ENCODE measurements around the gene EPC1. TPM values are rescaled to one million over a fixed set of nuclear protein-coding genes. Genes with fewer than 3 reads are reported as not detected.
A peak's percentile ranks its signal among the peaks of the same experiment; 100 is the strongest.

Gene EPC1
- total and polyA plus RNA-seq, 5 experiments from 2014 or later: 36.9 to 131 (median 48.5) TPM

DNA sequence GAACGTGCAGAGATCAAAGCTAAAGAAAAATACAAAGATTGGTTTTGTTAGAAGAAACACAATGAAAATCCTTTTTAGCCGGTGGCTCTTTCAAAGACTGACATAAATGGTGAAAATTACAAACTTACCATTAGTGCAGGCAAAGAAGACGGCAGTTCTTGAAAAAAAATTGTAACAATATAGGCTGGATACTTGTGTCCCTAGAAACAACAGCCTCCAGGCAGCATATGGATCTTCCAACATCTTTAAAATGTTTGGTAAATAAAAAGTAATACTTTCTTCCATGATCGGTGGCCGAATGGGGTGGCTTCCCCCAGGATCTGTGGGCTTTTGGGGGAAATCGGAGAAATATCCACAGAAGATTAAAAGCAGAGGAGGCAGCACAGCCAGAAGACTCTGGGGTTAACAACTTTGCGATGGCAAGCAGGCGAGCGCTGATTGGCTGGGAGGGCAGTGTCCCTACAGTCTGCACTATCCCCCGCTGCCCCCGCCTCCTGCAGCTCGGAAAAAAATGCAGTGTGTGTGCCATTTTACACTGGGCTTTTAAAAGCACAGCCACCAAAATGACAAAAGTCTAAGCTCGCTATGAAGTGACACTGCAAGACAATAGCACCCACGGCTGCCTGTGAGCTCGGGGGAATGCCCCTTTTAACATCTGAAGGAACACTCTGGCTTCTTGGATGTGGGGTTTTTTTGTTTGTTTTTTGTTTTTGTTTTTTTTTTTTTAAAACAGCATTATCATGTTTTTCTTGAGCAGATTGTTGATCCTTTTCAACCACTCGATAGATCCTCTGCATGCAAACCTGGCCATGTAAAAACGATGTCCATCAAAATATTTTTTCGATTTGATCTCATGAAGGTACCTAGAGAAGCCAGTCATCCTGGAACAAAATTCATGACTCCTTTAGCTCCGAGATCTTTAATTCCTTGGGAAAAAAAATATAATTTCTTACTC lies 31.7 kb upstream of the EPC1 start:
- H3K27me3 Mint-ChIP-seq: no peaks in the 10 kb centered on the region
- H3K4me1 Mint-ChIP-seq: peaks cover 6 to 27% (median 18%) of the 10 kb centered on the region in 4 donors

DNA sequence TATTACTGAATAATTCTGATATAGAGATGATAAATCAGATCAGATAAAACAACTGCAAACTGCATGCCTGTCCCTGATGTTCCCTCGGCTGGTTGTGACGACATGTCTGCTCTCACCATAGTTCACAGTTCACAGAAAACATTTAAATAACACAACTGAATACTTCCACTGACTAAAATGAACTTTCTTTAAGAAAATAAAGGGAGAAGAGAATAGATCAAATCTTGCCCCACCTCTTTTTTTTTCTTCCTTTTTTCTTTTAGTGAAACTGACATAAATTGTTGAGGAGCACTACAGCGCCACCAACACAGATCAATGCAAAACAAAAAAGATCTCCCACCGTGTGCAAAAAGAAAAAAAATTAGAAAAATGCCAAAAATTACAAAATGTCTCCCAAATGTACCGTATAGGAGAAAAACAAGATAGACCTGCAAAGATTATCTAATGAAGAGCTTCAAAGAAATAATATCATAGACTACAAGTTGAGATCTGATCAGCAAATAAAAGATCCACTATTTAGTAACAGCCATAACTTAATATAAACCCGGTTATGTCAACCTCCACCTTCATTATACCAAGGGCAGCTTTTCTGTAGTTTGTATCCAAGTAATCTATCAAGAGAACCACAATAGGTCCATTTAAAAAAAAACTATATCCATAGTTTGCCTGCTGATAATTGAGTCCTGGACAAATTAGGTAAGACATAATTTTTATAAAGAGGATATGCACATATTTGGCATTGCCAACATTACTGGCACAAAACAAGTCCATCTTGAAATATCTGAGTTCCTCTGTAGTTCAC lies 30.7 kb upstream of the EPC1 start:
- Mint-ChIP-seq H3K4me1 (peaks cover 6 to 35% (median 25%) of the 10 kb centered on the region in 4 donors), H3K9me3 (peaks cover 0 to 3% (median 0%) of the 10 kb centered on the region in 9 donors), H3K36me3 (peaks cover 0 to 4% (median under 1%) of the 10 kb centered on the region in 3 donors), H3K27me3 (no peaks in the 10 kb centered on the region), H3K27ac (no peak overlapping the region), H3K4me3 (no peak overlapping the region)
- peak; percentile 27 to 33 for ATAC-seq
- peak in 9 of 10 donors; percentile 10 to 77 (median 39) for DNase-seq
- POLR2A ChIA-PET: interaction anchor here (0.6 to 4.0 kb wide), 17 partner anchors 9 to 761 kb away, joined by 3 to 64 read pairs (median 5); partner anchors contain the start of genes CCDC7 and EPC1

More for the DNA sequence above, 31.7 kb upstream of the EPC1 start:
- Mint-ChIP-seq H3K27ac (no peak overlapping the region), H3K36me3 (peaks cover 0 to 2% (median 0%) of the 10 kb centered on the region in 3 donors), H3K9me3 (peaks cover 0 to 3% (median 0%) of the 10 kb centered on the region in 9 donors), H3K4me3 (no peak overlapping the region)
- DNase-seq (peak; percentile 80 to 96 (median 91)), ATAC-seq (peak; percentile 90 to 91)
- POLR2A ChIA-PET: interaction anchor here (0.7 to 4.0 kb wide), 23 partner anchors 9 to 1347 kb away, joined by 3 to 64 read pairs (median 4); partner anchors contain the start of genes CCDC7, EPC1 and ZNF438

DNA sequence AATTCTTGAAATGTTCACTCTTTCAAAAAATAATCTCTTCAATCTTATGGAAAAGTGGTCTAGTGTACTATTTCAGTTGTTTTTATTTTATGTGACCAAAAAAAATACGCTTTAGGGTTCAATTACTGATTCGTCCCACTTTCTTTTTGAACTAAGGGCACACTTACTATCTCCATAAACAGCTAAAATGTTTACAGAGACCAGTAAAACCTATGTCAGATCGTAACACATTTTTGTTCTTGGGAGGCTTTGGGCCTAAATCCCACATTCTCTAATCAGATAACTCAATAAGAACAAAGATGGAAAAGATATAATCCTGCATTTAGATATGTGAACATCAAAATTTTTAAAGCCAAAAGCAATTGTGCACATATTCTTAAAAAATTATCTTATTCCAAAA lies 29.8 kb upstream of the EPC1 start:
- H3K36me3 Mint-ChIP-seq: peaks cover 0 to 9% (median 7%) of the 10 kb centered on the region in 3 donors
- H3K27ac Mint-ChIP-seq: peak overlapping the region in 9 of 10 donors; percentile 49 to 90 (median 85)
- POLR2A ChIA-PET: interaction anchor here (0.6 to 4.0 kb wide), 2 partner anchors 68 to 118 kb away, joined by 3 to 64 read pairs; partner anchors contain the start of gene CCDC7
- H3K9me3 Mint-ChIP-seq: peaks cover 0 to 3% (median 0%) of the 10 kb centered on the region in 9 donors
- ATAC-seq (no peak), DNase-seq (no peak)
- peaks cover 8 to 43% (median 33%) of the 10 kb centered on the region in 4 donors for H3K4me1 Mint-ChIP-seq
- no peaks in the 10 kb centered on the region for H3K27me3 Mint-ChIP-seq
- H3K4me3 Mint-ChIP-seq: peak overlapping the region in 3 of 10 donors; percentile 85 to 91 (median 91)

DNA sequence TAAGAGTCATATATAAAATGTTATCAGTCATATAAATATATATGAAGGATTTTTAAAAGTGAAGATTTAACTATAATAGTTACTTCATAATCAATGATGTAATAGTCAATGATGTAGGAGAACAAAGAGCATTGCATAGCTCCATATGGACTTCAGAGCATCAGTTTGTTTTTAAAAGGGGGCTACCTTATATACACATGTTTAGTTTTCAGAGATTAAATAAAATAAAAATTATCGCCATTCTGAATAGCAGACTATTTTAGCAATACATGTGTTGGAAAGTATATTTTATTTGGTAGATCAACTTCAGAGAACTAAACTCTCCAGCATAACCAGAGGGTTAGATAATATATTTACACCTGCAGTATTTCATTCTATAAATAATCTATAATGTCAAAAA lies 29.1 kb upstream of the EPC1 start:
- ATAC-seq (no peak), DNase-seq (no peak)
- H3K36me3 Mint-ChIP-seq: peaks cover 0 to 14% (median 7%) of the 10 kb centered on the region in 3 donors
- no peaks in the 10 kb centered on the region for H3K27me3 Mint-ChIP-seq
- peak overlapping the region in 7 of 10 donors; percentile 74 to 88 (median 85) for H3K27ac Mint-ChIP-seq
- POLR2A ChIA-PET: interaction anchor here (0.8 to 1.7 kb wide), 2 partner anchors 29 to 69 kb away, joined by 3 to 4 read pairs; partner anchors contain the start of gene EPC1
- H3K9me3 Mint-ChIP-seq: peaks cover 0 to 3% (median 0%) of the 10 kb centered on the region in 9 donors
- peak overlapping the region in 3 of 10 donors; percentile 85 to 91 (median 91) for H3K4me3 Mint-ChIP-seq
- peaks cover 10 to 50% (median 36%) of the 10 kb centered on the region in 4 donors for H3K4me1 Mint-ChIP-seq

DNA sequence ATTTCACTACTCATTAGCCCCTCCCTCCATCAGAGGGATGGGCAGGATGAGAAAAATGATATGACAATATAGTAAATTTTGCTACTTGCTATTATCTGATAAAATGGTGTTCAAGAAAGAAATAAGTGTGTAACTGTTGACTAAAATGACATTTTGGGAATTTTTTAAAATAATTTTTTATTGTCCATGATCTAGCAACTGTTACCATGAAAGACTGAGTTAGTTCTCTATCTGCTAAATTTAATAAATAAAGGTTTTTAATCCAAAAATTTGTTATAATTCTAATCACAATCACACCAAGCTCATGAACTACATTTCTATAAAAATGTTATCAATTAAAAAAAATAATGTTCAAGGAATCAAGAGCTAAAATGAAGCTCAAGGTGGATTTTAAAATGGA lies 28.7 kb upstream of the EPC1 start:
- ATAC-seq: no peak
- peaks cover 11 to 55% (median 37%) of the 10 kb centered on the region in 4 donors for H3K4me1 Mint-ChIP-seq
- POLR2A ChIA-PET: interaction anchor here (0.8 to 1.7 kb wide), 2 partner anchors 29 to 70 kb away, joined by 3 to 4 read pairs; partner anchors contain the start of gene EPC1
- peaks cover 0 to 17% (median 7%) of the 10 kb centered on the region in 3 donors for H3K36me3 Mint-ChIP-seq
- H3K27me3 Mint-ChIP-seq: no peaks in the 10 kb centered on the region
- peak overlapping the region in 8 of 10 donors; percentile 42 to 85 (median 60) for H3K4me3 Mint-ChIP-seq
- H3K27ac Mint-ChIP-seq: peak overlapping the region in 3 of 10 donors; percentile 17 to 67 (median 64)
- peaks cover 0 to 3% (median 0%) of the 10 kb centered on the region in 9 donors for H3K9me3 Mint-ChIP-seq
- DNase-seq: no peak

DNA sequence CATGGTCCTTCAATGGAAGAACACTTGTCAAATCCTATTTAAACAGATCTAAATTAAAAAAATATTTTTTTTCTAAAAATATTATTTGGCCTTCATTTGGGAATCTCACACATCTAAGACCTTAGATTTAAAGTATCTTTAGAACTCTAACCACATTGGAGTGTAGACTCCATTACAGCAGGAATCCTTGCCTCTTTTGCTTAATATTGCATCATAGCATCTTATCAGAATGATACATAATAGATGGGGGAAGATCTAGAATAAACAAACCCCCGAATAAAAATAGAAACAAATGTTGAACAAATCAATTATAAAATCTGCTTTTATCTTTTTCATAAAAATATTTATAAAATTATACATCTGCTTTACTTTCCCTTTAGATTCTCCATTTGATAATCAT lies 27.6 kb upstream of the EPC1 start:
- Mint-ChIP-seq H3K4me3 (peak overlapping the region in 8 of 10 donors; percentile 43 to 75 (median 62)), H3K4me1 (peaks cover 11 to 61% (median 44%) of the 10 kb centered on the region in 4 donors), H3K36me3 (peaks cover 0 to 22% (median 7%) of the 10 kb centered on the region in 3 donors), H3K9me3 (peaks cover 0 to 3% (median 0%) of the 10 kb centered on the region in 9 donors), H3K27ac (peak overlapping the region in 5 of 10 donors; percentile 18 to 82 (median 57)), H3K27me3 (no peaks in the 10 kb centered on the region)
- POLR2A ChIA-PET: interaction anchor here (1.7 kb wide), 1 partner anchor 27 kb away, joined by 3 read pairs; the partner anchor contains the start of gene EPC1
- DNase-seq: no peak
- ATAC-seq: no peak

DNA sequence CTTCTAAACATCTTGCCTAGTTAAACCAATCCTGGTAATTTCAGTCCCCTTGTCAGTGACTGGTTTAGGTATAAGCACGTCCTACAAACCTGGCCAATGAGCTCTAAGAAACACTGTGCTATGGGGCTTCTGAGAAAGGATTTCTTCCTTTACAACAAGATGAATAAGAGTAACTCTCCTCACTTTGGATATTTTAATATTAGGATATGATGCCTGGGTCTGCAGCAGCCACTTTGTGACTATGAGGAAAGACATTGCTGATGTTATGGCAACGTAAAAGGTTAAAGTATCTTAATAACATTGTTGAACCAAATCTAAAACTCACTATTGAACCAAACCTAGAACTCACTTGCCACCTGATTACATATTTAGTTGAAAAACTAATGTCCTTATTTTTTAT lies 26.5 kb upstream of the EPC1 start:
- Mint-ChIP-seq H3K27ac (peak overlapping the region in 5 of 10 donors; percentile 37 to 82 (median 52)), H3K9me3 (peaks cover 0 to 3% (median 0%) of the 10 kb centered on the region in 9 donors), H3K4me1 (peaks cover 14 to 65% (median 49%) of the 10 kb centered on the region in 4 donors), H3K36me3 (peaks cover 0 to 25% (median 7%) of the 10 kb centered on the region in 3 donors), H3K27me3 (no peaks in the 10 kb centered on the region), H3K4me3 (peak overlapping the region in 6 of 10 donors; percentile 3 to 50 (median 28))
- no peak for DNase-seq
- no peak for ATAC-seq
- POLR2A ChIA-PET: interaction anchor here (1.0 kb wide), 1 partner anchor 13 kb away, joined by 3 read pairs; no protein-coding TSS in a partner anchor

DNA sequence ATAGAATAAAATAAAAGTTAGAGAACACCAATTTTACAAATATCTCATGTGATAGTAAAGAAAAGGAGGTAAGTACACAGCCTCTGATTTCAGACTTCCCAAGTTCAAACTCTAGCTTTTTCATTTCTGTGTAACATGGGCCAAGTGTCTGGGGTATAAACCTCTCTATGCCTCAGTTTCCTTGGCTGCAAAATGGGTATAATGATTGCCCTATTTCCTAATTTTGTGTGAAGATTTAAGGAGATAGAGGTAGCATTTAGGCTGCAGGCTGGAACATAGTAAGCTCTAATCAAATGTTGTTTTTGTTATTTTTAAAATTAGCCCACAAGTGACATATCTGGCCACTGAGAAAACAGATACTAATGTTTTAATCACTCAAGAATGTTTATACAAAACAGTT lies 26.1 kb upstream of the EPC1 start:
- Mint-ChIP-seq H3K4me1 (peaks cover 17 to 70% (median 53%) of the 10 kb centered on the region in 4 donors), H3K27me3 (no peaks in the 10 kb centered on the region), H3K36me3 (peaks cover 0 to 25% (median 7%) of the 10 kb centered on the region in 3 donors), H3K27ac (peak overlapping the region in 5 of 10 donors; percentile 17 to 82 (median 39)), H3K4me3 (no peak overlapping the region), H3K9me3 (peaks cover 0 to 3% (median 0%) of the 10 kb centered on the region in 9 donors)
- POLR2A ChIA-PET: interaction anchor here (1.0 kb wide), 1 partner anchor 12 kb away, joined by 3 read pairs; no protein-coding TSS in a partner anchor
- ATAC-seq: no peak
- DNase-seq: no peak

DNA sequence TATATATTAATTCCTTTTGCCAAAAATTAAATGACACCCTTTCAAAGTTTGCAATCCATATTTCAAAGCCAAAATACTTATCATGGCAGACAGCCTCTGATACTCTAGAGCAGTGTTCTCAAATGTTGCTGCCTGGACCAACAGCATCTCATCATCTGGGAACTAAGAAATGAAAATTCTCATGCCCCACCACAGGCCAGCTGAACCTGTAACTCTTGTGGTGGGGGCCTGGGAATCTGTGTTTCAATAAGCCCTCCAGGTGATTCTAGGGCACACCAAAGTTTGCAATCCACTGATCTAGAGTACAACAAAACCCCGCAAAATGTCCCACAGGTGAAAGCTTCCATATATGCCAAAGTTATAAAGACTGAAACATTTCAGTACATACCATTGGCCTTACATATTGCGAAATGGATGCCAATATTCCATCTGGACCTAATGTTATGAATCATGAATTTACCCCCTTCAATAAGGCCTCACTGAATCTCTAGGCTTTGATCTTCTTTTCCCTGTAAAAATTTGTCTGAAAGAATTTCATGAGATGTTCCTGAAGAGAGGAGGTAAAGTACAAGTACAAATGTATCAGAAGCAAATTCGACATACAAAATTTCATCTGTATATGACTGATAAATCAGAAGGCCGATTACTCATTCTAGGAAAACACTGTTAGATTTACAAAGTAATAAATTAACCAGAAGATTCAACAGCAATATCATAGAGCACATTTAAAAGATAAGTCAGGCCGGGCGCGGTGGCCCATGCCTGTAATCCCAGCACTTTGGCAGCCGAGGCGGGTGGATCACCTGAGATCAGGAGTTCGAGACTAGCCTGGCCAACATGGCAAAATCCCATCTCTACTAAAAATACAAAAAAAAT lies 25.3 kb upstream of the EPC1 start:
- ATAC-seq (no peak), DNase-seq (no peak)
- Mint-ChIP-seq H3K9me3 (peaks cover 0 to 3% (median 0%) of the 10 kb centered on the region in 9 donors), H3K27ac (peak overlapping the region in 9 of 10 donors; percentile 1 to 82 (median 65)), H3K27me3 (no peaks in the 10 kb centered on the region), H3K4me3 (peak overlapping the region in 6 of 10 donors; percentile 12 to 54 (median 22)), H3K4me1 (peaks cover 19 to 75% (median 58%) of the 10 kb centered on the region in 4 donors), H3K36me3 (peaks cover 0 to 25% (median 7%) of the 10 kb centered on the region in 3 donors)
- POLR2A ChIA-PET: interaction anchor here (1.0 kb wide), 1 partner anchor 11 kb away, joined by 3 read pairs; no protein-coding TSS in a partner anchor

DNA sequence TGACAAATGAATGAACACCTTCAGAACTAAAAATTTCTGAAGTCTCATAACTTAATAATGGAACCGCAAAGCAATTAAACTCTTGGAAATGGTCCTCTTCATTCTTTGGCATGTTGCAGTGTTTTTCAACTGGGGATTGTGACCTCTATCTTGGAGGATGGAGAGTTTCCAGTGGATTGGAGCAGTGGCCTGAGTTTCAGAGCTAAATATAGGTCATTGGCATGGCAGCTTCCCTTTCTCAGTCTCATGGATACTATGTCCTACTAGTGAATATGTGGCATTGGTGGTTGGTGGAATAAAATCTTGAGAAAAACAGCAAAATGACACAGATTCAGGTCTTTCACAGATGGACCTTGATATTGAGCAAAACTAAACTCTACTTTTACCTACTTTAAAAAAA lies 24.1 kb upstream of the EPC1 start:
- no peaks in the 10 kb centered on the region for H3K27me3 Mint-ChIP-seq
- no peak overlapping the region for H3K4me3 Mint-ChIP-seq
- H3K36me3 Mint-ChIP-seq: peaks cover 0 to 25% (median 7%) of the 10 kb centered on the region in 3 donors
- no peak for ATAC-seq
- peak overlapping the region in 5 of 10 donors; percentile 9 to 82 (median 58) for H3K27ac Mint-ChIP-seq
- no peak for DNase-seq
- peaks cover 0 to 3% (median 0%) of the 10 kb centered on the region in 9 donors for H3K9me3 Mint-ChIP-seq
- H3K4me1 Mint-ChIP-seq: peaks cover 19 to 76% (median 65%) of the 10 kb centered on the region in 4 donors
- POLR2A ChIA-PET: interaction anchor here (0.7 to 1.7 kb wide), 3 partner anchors 14 to 25 kb away, joined by 3 to 6 read pairs (median 3); partner anchors contain the start of gene EPC1

Measured in naive thymus-derived CD8-positive, alpha-beta T cell (primary cell).